NB4 (cell line): ENCODE results near the gene PPIF.

Source experiments
- DNase-seq: peaks from one replicate; pipeline ENCODE4 v3.0.0; 2010; ENCODE audit warnings: low read depth
- H3K4me3 ChIP-seq: one replicate; pipeline ENCODE4 v1.5.1; 2011; ENCODE audit warnings: mild to moderate bottlenecking, low read depth, low read length, moderate library complexity
- MYC ChIP-seq: IDR thresholded peaks from 2 replicates; pipeline ENCODE4 v1.6.1; 2011; ENCODE audit warnings: low read depth, low read length
- POLR2A ChIP-seq: IDR thresholded peaks from 2 replicates; pipeline ENCODE4 v1.6.1; 2011; ENCODE audit warnings: mild to moderate bottlenecking; ENCODE audit not compliant: insufficient read length; ENCODE audit errors: extremely low read depth
- TF ChIP-seq, protein P1 (sequence below): IDR thresholded peaks from 2 replicates; pipeline ENCODE4 v1.6.1; 2011; ENCODE audit warnings: low read depth, low read length
- TF ChIP-seq, protein P2 (sequence below): IDR thresholded peaks from one replicate; pipeline ENCODE4 v1.5.1; 2012; ENCODE audit warnings: low read depth, low read length

PPIF gene

DNA sequence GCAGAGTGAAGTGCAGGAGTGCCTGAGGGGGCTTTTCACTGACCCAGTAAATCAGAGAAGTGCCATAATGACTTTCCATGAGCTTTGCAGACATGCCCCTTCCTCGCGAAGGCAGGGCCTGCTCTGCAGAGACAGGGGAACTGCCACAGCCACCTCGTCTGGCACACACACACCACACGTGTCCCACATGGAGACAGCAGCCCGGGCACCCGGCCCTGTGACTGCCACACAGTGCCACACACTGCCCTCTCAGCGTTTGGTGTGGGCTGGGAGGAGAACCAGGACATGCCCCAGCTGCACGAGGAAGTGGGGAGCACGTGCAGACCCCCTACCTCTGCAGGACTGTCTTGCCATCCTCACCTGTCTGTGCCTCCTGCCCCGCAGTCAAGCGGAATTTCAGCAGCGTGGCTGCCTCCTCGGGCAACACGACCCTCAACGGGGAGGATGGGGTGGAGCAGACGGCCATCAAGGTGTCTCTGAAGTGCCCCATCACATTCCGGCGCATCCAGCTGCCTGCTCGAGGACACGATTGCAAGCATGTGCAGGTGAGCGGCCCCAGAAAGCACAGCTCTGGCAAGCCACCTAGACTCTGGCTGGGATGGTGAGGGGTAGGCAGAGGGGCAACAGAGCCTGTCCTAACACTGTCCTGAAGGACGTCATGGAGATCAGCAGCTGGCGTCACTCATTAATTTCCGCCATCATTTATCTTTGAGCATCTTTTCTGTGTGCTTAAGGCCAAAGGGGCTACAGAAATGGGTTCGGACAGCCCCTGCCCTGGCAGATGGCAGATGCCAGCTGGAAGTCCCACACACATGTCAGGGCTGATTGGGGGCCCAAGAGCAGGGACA, 43.4 kb upstream of the PPIF start:
- no peak overlapping the region for H3K4me3 ChIP-seq
- TF ChIP-seq, protein P1, sequence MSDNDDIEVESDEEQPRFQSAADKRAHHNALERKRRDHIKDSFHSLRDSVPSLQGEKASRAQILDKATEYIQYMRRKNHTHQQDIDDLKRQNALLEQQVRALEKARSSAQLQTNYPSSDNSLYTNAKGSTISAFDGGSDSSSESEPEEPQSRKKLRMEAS: no peak
- TF ChIP-seq POLR2A (no peak), MYC (no peak)
- TF ChIP-seq, protein P2, sequence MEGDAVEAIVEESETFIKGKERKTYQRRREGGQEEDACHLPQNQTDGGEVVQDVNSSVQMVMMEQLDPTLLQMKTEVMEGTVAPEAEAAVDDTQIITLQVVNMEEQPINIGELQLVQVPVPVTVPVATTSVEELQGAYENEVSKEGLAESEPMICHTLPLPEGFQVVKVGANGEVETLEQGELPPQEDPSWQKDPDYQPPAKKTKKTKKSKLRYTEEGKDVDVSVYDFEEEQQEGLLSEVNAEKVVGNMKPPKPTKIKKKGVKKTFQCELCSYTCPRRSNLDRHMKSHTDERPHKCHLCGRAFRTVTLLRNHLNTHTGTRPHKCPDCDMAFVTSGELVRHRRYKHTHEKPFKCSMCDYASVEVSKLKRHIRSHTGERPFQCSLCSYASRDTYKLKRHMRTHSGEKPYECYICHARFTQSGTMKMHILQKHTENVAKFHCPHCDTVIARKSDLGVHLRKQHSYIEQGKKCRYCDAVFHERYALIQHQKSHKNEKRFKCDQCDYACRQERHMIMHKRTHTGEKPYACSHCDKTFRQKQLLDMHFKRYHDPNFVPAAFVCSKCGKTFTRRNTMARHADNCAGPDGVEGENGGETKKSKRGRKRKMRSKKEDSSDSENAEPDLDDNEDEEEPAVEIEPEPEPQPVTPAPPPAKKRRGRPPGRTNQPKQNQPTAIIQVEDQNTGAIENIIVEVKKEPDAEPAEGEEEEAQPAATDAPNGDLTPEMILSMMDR: no peak
- no peak for DNase-seq

DNA sequence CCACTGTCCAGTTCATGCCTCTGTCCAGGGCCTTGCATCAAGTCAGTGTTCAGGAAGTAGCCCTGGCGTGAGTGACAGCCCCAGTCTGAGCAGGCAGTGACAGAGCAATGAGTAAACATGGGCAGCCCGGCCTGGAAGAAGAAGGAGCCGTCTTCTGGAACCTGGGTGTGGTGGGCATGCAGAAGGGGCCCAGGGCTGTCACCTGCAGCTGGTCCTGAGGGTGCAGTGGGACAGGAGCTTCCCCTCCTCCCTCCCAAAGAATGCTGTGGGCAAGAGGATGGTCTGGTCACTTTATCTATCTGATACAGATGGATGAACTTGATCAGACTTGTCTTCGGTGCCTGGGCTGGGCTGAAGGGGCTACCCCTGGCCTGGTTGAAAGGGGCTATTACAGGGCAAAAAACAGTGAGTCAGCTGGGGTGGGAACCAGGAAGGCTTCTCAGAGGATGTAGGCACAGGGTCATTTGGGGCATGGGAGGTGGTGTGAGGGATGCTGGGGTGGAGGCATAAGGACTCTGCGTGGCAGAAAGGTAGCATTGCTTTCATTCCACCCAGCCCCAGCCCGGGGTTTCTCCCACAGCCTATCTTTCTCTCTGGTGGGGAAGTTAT, 42.7 kb upstream of the PPIF start:
- TF ChIP-seq, protein P2: no peak
- no peak for TF ChIP-seq POLR2A
- TF ChIP-seq MYC: no peak
- TF ChIP-seq, protein P1: no peak
- no peak overlapping the region for H3K4me3 ChIP-seq
- DNase-seq: no peak

DNA sequence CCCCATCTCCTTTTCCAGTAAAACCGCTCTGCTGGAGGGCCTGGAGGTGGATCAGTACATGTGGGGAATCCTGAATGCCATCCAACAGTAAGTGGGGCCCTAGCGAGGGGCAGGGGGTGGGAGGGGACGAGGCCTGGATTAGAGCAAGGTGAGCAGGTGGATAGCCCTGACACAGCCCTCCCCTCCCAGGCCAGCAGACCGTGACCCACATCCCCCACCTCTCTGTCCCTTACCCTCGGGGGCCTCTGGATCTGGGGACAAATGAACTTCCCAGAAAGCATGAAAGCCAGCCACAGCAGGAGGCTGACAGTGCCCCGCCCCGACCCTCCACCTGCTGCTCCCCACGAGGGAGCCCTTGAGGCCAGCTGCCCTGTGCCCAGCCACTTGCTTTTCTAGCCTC, 41.8 kb upstream of the PPIF start:
- no peak for DNase-seq
- H3K4me3 ChIP-seq: no peak overlapping the region
- TF ChIP-seq MYC (no peak), POLR2A (no peak)
- TF ChIP-seq, protein P1: no peak
- TF ChIP-seq, protein P2: no peak

DNA sequence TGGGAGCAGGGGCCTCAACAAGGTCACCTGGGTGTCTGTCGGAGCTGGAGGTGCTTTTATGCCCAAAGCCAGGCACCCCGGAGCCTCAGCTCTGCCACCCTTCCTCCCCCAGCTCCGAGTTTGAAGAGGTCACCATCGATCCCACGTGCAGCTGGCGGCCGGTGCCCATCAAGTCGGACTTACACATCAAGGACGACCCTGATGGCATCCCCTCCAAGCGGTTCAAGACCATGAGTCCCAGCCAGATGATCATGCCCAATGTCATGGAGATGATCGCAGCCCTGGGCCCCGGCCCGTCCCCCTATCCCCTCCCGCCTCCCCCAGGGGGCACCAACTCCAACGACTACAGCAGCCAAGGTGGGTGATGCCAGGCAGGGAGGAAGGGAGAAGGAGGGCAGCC, 41.3 kb upstream of the PPIF start:
- no peak for TF ChIP-seq POLR2A
- no peak for TF ChIP-seq MYC
- TF ChIP-seq, protein P2: no peak
- TF ChIP-seq, protein P1: no peak
- no peak overlapping the region for H3K4me3 ChIP-seq

DNA sequence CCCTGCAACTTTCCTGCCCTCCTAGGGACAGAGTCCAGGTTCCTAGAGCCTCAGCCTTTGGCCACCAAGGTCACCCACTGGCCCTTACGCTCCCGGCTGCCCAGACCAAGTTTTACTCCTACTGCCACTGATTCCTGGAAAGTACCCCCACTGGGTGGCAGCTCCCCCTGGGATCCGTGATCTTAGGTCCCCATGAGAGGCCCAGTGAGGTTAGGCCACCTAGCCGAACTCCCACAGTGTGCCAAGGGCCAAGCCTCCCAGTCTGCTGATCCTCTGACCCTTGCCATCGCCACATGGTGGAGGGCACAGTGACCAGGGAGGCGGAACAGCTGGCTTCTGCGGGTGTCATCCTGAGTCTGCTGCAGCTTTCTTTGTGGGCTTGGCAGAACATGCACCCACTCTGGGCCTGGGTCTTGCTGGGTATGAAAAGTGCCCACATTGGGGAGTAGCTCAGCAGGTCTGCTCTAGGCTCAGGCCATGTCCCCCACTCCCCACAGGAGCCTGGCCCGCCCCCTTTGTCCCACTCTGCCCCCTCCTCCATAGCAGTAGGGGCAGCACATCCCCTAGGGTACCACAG, 40.5 kb upstream of the PPIF start:
- no peak overlapping the region for H3K4me3 ChIP-seq
- TF ChIP-seq MYC: no peak
- no peak for TF ChIP-seq POLR2A
- TF ChIP-seq, protein P1: no peak
- TF ChIP-seq, protein P2: no peak
- no peak for DNase-seq

More for the DNA sequence above, 41.3 kb upstream of the PPIF start:
- no peak for DNase-seq
